K562 (cell line): Measurements from ENCODE around the gene NXN. TPM values are rescaled to one million over a fixed set of nuclear protein-coding genes. Genes with fewer than 3 reads are reported as not detected.

ENCODE experiments used
- IFI16 ChIP-seq: fragments of 250-450 bp; sonication (Bioruptor Pico); IDR thresholded peaks from 2 replicates; pipeline ENCODE4 v2.1.2; 2022; ENCODE audit warnings: mild to moderate bottlenecking, inconsistent platforms
- MTA2 ChIP-seq: fragments of 450-650 bp; IDR thresholded peaks from 2 replicates; pipeline ENCODE4 v1.6.1; 2016; ENCODE audit warnings: low read depth
- NCOR1 ChIP-seq: fragments of 450-650 bp; IDR thresholded peaks from 2 replicates; pipeline ENCODE4 v1.6.1; 2016; ENCODE audit warnings: mild to moderate bottlenecking, moderate library complexity
- NR2C2 ChIP-seq, 2 experiments: fragments of 200-800 bp in 1 of 2; sonication (Bioruptor generic) in 1 of 2; sonication (generic) in 1 of 2; formaldehyde crosslinking in 1 of 2; IDR thresholded peaks; 2 replicates each; pipeline versions ENCODE4 v1.6.1 to v1.8.0; 2016 to 2022; ENCODE audit warnings: mild to moderate bottlenecking in 1 of 2, missing compliant biosample characterization in 1 of 2, missing genetic modification characterization in 1 of 2, missing genetic modification reagents in 1 of 2
- SREBF1 ChIP-seq: fragments of 150-350 bp; IDR thresholded peaks from 2 replicates; pipeline ENCODE4 v1.6.1; 2014; ENCODE audit warnings: antibody characterized with exemption, low read depth, low read length, borderline replicate concordance
- USF1 ChIP-seq: sonication (generic); formaldehyde crosslinking; IDR thresholded peaks from 2 replicates; pipeline ENCODE4 v1.9.0; 2022; ENCODE audit warnings: mild to moderate bottlenecking, missing genetic modification reagents
- polyA plus RNA-seq, 8 experiments: library from polyadenylated mRNA; depleted of rRNA in 4 of 8; stranded (reverse) in 5 of 8; unstranded in 3 of 8; fragments of >200 nt; fragmentation: Nextera tagmentation in 2 of 8; fragmentation: Illumina TruSeq in 1 of 8; extraction: Ambion mirVana in 2 of 8; extraction: Trizol in 1 of 8; gene quantifications; 2 replicates each; pipeline versions ENCODE4 v1.2.1 to v1.2.3, GENCODE V29; 2011 to 2014; ENCODE audit warnings: inconsistent platforms in 1 of 8, missing spikeins in 1 of 8
- total RNA-seq, 7 experiments: library from RNA; depleted of rRNA in 6 of 7; stranded (reverse); fragments of >200 nt in 6 of 7; fragmentation: Illumina TruSeq in 2 of 7; extraction: Trizol in 2 of 7; gene quantifications; 2 replicates each; pipeline versions ENCODE4 v1.2.1 to v1.2.3, GENCODE V29; 2011 to 2021; ENCODE audit warnings: low replicate concordance in 1 of 7
- TF ChIP-seq, protein P1 (sequence below), 2 experiments: fragments of 450-650 bp in 1 of 2; sonication (generic) in 1 of 2; formaldehyde crosslinking in 1 of 2; IDR thresholded peaks; 2 replicates each; pipeline versions ENCODE4 v1.7.1 to v1.9.0; 2016 to 2022; ENCODE audit warnings: inconsistent platforms in 1 of 2, mild to moderate bottlenecking in 1 of 2, missing genetic modification reagents in 1 of 2
- TF ChIP-seq, protein P2 (sequence below): sonication (generic); formaldehyde crosslinking; IDR thresholded peaks from 2 replicates; pipeline ENCODE4 v1.8.1; 2023; ENCODE audit warnings: mild to moderate bottlenecking, missing genetic modification reagents
- TF ChIP-seq, protein P3 (sequence below): fragments of 250-450 bp; sonication (Bioruptor Pico); IDR thresholded peaks from 2 replicates; pipeline ENCODE4 v1.9.0; 2021; ENCODE audit warnings: mild to moderate bottlenecking, inconsistent platforms
- TF ChIP-seq, protein P4 (sequence below): fragments of 250-450 bp; sonication (Bioruptor Pico); IDR thresholded peaks from 2 replicates; pipeline ENCODE4 v1.8.0; 2021; ENCODE audit warnings: borderline replicate concordance, mild to moderate bottlenecking, moderate library complexity; ENCODE audit not compliant: poor library complexity, severe bottlenecking

NXN gene
- total and polyA plus RNA-seq, 9 of the 15 experiments (the other 6 are each of a cell fraction or from before 2014, with no cell fraction given), result 0.08 to 0.39 (median 0.29) TPM; not detected in 5

DNA sequence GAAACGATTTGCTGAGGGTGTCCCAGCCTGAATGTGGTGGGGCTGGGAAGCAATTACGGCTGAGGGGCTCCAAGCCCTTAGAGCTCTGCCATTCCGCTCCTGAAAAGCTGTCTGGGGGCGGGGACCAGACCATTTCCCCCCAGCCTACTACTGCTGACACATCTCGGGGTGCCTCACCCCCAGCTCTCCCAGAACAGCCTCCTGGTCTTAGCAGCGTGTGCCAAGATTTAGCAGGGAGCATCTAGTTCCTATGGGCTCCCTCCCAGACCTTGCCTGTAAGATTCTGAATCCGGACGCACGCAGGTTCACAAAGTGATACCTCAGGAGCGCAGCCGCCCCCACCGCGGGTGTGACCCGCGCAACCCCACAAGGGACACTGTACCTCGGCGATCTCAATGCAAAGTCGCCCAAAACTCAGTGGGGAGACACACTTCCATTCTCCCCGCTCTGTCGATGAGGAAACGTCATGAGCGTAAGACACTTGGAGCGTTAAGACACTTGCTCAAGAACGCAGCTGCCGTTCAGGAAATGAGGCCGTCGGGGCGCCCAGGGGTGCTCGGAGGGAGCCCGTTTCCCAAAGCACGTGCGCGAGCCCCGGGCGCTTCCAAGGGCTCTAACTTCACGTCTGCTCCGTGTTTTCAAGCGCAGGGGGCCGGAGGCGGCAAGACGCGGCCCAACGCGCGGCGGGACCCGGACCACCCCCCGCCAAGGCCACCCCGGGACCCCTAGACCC lies 228.1 kb downstream of the NXN start (continued):
- TF ChIP-seq, protein P1, sequence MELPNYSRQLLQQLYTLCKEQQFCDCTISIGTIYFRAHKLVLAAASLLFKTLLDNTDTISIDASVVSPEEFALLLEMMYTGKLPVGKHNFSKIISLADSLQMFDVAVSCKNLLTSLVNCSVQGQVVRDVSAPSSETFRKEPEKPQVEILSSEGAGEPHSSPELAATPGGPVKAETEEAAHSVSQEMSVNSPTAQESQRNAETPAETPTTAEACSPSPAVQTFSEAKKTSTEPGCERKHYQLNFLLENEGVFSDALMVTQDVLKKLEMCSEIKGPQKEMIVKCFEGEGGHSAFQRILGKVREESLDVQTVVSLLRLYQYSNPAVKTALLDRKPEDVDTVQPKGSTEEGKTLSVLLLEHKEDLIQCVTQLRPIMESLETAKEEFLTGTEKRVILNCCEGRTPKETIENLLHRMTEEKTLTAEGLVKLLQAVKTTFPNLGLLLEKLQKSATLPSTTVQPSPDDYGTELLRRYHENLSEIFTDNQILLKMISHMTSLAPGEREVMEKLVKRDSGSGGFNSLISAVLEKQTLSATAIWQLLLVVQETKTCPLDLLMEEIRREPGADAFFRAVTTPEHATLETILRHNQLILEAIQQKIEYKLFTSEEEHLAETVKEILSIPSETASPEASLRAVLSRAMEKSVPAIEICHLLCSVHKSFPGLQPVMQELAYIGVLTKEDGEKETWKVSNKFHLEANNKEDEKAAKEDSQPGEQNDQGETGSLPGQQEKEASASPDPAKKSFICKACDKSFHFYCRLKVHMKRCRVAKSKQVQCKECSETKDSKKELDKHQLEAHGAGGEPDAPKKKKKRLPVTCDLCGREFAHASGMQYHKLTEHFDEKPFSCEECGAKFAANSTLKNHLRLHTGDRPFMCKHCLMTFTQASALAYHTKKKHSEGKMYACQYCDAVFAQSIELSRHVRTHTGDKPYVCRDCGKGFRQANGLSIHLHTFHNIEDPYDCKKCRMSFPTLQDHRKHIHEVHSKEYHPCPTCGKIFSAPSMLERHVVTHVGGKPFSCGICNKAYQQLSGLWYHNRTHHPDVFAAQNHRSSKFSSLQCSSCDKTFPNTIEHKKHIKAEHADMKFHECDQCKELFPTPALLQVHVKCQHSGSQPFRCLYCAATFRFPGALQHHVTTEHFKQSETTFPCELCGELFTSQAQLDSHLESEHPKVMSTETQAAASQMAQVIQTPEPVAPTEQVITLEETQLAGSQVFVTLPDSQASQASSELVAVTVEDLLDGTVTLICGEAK (IDR thresholded peaks at IDR 0.05), result no peak
- TF ChIP-seq, protein P1 (CRISPR knock-in tag; IDR thresholded peaks at IDR 0.05), result no peak
- no peak for TF ChIP-seq NR2C2 (CRISPR knock-in tag; IDR thresholded peaks at IDR 0.05)
- TF ChIP-seq NR2C2 (tag; IDR thresholded peaks at IDR 0.05), result no peak; the same call in 1 of the 2 replicates
- no peak for TF ChIP-seq IFI16
- TF ChIP-seq USF1 (CRISPR knock-in tag), result no peak
- TF ChIP-seq, protein P2, sequence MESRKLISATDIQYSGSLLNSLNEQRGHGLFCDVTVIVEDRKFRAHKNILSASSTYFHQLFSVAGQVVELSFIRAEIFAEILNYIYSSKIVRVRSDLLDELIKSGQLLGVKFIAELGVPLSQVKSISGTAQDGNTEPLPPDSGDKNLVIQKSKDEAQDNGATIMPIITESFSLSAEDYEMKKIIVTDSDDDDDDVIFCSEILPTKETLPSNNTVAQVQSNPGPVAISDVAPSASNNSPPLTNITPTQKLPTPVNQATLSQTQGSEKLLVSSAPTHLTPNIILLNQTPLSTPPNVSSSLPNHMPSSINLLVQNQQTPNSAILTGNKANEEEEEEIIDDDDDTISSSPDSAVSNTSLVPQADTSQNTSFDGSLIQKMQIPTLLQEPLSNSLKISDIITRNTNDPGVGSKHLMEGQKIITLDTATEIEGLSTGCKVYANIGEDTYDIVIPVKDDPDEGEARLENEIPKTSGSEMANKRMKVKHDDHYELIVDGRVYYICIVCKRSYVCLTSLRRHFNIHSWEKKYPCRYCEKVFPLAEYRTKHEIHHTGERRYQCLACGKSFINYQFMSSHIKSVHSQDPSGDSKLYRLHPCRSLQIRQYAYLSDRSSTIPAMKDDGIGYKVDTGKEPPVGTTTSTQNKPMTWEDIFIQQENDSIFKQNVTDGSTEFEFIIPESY (CRISPR knock-in tag), result no peak
- TF ChIP-seq, protein P3, sequence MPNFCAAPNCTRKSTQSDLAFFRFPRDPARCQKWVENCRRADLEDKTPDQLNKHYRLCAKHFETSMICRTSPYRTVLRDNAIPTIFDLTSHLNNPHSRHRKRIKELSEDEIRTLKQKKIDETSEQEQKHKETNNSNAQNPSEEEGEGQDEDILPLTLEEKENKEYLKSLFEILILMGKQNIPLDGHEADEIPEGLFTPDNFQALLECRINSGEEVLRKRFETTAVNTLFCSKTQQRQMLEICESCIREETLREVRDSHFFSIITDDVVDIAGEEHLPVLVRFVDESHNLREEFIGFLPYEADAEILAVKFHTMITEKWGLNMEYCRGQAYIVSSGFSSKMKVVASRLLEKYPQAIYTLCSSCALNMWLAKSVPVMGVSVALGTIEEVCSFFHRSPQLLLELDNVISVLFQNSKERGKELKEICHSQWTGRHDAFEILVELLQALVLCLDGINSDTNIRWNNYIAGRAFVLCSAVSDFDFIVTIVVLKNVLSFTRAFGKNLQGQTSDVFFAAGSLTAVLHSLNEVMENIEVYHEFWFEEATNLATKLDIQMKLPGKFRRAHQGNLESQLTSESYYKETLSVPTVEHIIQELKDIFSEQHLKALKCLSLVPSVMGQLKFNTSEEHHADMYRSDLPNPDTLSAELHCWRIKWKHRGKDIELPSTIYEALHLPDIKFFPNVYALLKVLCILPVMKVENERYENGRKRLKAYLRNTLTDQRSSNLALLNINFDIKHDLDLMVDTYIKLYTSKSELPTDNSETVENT, result no peak
- no peak for TF ChIP-seq MTA2
- no peak for TF ChIP-seq NCOR1
- TF ChIP-seq SREBF1, result no peak
- TF ChIP-seq, protein P4, sequence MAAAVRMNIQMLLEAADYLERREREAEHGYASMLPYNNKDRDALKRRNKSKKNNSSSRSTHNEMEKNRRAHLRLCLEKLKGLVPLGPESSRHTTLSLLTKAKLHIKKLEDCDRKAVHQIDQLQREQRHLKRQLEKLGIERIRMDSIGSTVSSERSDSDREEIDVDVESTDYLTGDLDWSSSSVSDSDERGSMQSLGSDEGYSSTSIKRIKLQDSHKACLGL (CRISPR knock-in tag), result no peak
